Midbrain (tissue), 1 donor: ENCODE results near the gene GJC2.

Source experiments
- DNase-seq: peaks from one replicate; lab custom pipeline; 2025; lab: John Stamatoyannopoulos, UW

The GJC2 gene

DNA sequence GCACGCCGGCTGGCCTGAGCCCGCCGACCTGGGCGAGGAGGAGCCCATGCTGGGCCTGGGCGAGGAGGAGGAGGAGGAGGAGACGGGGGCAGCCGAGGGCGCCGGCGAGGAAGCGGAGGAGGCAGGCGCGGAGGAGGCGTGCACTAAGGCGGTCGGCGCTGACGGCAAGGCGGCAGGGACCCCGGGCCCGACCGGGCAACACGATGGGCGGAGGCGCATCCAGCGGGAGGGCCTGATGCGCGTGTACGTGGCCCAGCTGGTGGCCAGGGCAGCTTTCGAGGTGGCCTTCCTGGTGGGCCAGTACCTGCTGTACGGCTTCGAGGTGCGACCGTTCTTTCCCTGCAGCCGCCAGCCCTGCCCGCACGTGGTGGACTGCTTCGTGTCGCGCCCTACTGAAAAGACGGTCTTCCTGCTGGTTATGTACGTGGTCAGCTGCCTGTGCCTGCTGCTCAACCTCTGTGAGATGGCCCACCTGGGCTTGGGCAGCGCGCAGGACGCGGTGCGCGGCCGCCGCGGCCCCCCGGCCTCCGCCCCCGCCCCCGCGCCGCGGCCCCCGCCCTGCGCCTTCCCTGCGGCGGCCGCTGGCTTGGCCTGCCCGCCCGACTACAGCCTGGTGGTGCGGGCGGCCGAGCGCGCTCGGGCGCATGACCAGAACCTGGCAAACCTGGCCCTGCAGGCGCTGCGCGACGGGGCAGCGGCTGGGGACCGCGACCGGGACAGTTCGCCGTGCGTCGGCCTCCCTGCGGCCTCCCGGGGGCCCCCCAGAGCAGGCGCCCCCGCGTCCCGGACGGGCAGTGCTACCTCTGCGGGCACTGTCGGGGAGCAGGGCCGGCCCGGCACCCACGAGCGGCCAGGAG, 8.6 kb downstream of the GJC2 start:
- no peak for DNase-seq

DNA sequence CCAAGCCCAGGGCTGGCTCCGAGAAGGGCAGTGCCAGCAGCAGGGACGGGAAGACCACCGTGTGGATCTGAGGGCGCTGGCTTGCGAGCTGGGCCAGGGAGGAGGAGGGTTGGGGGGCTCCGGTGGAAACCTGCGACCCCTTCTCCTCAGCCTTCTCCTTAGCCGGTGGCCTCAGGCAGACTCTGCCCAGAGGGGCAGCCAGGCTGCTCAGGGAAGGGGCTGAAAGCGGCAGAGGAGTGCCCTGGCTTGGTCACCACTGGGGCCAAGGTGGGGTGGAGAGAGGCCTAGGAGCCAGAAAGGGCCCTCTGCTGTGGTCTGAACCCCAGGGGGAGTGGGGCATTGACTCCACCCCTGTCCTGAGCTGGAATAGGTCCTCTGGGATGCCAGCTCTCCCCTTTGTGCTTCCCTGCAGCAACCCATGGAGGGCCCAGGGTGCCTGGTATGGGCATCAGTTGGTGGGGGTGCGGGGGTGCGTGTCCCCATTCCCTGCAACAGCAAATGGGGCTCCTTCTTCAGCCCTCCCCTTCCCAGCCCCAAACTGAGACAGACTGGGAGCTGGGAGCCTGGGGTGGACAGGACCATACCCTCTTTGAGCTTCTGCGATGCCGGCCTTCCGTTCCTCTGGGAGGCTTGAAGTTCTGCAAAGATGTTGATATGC, 9.4 kb downstream of the GJC2 start:
- no peak for DNase-seq

DNA sequence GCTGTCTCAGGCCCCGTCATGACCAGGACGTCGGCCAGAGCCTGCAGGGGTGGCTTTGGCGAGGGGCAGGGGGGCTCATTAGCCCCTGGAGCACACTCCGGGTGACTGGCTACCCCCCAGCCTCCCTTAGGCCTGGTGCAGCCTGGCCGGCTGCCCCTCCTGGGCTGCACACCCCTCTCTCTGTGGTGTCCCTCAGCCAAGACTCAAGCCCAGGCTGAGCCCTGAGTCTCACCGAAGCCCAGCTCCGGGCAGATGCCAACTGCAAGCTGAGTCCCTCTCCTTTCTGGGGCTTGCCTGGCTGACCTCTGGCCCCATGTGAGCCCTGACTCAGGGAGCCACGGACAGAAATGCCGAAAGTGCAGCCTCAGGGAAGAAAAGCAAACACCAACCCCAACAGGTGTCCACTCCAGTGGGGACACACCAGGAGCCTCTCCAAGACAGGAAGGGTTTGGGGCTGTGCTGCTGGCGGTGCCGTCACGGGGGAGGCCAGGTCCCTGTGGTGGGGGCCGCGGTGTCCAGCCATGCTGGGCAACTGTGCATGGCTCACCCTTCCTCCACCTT, 10.6 kb downstream of the GJC2 start:
- no peak for DNase-seq

DNA sequence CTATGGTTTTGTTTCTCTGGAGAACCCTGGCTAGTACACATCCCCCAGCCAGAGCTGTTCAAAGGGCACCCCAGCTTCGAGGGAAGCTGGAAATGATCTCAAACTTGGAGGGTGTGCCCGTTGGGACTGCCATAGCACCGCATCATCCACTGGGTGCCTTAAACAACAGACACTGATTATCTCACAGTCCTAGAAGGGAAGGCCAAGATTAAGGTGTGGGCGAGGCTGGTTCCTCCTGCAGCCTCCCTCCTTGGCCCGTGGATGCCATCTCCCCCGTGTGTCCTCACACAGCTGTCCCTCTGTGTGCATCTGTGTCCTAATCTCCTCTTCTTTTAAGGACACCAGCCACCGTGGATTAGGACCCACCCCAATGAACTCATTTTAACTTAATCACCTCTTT, 11.6 kb downstream of the GJC2 start:
- DNase-seq = no peak

DNA sequence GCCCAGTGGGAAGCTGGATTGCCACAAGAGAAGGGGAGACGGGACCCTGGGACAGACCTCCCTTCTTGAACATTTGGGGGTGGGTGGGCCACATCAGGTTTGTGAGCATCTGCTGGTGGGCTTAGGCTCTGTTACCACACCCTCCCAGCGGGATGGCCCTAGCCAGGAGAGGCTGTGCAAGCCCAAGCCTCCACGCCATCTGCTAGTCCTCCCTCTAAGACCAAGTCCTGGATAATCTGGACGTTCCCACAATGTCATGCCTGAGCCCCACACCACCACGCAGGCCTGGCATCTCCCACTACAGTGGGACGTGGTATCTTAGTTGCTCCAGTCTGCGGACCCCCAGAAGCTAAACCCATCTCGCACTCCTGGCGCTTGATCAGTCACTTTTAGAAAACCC, 12.1 kb downstream of the GJC2 start:
- no peak for DNase-seq

DNA sequence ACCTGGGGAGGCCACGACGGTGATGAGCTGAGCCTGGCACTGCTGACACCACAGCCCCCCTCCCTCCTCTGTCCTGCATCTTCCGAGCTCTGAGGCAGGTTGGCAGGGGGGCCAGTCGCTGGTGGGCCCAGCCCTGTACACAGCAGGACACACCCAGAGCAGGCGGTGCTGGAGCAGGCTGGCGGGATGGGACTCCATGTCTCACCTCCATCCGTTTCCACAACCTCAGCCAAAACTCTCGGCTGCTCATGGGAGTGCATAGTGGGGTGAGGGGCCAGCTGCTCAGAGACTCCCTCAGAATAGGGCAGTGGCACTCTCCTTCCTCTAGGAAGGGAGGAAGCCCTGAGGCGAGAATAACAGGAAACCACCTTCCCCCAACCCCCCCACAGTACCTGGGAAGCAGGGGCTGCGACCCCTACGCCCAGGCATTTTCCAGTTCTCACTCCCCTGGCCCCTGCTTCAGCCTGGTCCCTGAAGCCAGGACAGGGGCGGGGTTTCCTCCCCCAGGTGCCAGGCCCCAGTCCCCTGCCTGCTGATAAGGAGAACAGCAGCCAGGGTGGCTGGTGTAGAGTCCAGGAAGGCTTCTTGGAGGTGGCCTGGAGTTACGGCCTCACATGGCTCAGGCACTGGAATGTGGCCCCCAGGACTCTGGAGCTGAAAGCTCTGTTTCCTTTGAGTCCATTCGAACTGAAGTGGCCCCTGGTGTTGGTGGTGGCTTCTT, 12.7 kb downstream of the GJC2 start:
- no peak for DNase-seq

DNA sequence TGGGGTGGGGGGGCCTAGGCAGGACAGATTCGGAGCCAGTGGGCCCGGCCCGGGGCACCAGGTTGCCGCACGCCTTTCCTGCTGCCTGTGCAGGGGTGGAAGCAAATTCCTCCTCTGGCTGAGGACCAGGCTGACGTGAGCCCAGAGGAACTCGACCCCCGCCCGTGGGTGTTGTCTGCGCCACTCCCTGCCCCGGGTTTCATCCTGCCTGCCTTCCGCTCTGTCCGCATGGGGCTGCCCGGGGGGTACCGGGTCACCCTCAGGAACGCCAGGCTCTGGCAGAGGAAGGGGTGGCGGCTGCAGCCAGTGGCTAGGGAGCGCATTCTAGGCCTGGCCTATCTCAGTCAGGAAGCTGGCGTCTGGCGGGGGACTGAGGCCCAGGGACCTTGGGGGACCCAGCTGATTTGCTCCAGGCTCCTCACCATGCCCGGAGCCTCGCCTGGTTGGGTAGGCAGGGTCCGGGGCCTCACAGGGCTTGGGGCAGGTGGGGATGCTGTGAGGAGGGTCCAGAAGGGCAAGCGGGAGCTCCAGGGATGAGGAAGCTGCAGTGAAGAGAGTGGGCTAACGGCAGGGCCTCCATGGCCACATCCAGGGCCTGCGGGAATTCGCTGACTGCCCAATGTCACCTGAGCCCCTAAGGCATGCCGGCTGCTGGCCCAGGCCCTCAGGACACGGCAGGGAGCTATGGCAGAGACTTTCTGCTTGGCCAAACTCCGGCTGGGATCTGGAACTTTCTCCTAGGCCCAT, 13.4 kb downstream of the GJC2 start:
- DNase-seq = no peak

DNA sequence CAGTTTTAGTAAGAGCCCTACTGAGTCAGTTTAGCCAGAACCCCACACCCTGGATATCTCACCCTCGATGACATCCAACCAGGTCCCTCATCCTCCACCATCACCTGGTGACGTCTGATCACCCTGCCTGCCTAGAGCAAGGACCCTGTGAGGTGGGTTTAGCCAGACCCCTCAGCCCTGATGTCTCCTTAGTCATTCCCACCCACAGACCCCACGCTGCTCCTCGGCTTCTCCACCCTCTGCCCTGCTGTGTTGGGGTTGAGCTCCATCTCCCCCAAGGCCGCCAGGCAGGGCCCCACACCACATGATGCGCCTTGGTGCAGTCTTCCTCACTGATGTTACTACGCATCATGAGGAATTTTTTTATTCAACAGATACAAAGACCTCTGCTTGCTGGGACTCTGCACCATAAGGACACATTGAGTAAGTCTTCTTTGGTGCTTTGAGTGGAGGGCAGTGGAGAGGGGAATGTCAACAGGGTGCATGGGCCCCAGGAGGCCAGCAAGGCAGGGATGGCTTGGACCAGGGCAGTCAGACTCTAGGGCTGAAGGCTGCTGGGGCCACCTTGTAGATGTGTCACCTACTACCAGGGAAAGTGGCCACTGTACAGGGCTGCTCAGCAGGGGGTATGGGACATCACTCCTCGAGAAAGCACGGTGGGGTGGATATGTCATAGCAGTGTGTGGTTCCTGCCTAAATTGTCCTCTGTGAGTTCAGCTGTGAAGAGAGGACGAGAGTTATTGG, 14.2 kb downstream of the GJC2 start:
- no peak for DNase-seq

DNA sequence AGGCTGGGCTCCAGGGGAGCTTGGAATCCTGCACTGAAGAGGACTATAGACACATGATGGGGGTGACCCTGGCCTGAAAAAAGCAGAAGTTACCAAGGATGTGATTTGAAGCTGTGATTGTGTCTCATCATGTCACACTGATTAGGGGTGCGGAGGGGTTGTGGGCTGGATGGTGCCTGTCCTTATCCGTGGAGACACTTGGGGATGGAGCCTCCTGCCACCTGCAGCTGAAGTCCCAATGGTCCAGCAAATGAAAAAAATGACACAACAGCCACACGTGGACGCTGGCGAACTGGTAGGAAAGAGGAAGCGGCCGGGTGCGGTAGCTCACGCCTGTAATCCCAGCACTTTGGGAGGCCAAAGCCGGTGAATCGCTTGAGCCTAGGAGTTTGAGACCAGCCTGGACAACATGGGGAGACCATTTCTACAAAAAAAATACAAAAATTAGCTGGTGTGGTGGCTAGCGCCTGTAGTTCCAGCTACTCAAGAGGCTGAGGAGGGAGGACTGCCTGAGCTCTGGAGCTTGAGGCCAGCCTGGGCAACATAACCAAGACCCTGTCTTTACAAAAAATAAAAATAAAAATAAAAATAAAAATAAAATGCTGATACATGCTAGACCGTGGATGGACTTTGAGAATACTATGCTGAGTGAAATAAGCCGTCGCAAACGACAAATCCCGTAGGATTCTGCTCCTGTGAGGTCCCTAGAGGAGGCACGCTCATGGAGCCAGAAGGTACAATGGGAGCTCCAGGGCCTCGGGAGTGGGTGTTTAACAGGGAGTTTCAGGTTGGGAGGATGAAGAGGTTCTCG, 15.0 kb downstream of the GJC2 start:
- no peak for DNase-seq

DNA sequence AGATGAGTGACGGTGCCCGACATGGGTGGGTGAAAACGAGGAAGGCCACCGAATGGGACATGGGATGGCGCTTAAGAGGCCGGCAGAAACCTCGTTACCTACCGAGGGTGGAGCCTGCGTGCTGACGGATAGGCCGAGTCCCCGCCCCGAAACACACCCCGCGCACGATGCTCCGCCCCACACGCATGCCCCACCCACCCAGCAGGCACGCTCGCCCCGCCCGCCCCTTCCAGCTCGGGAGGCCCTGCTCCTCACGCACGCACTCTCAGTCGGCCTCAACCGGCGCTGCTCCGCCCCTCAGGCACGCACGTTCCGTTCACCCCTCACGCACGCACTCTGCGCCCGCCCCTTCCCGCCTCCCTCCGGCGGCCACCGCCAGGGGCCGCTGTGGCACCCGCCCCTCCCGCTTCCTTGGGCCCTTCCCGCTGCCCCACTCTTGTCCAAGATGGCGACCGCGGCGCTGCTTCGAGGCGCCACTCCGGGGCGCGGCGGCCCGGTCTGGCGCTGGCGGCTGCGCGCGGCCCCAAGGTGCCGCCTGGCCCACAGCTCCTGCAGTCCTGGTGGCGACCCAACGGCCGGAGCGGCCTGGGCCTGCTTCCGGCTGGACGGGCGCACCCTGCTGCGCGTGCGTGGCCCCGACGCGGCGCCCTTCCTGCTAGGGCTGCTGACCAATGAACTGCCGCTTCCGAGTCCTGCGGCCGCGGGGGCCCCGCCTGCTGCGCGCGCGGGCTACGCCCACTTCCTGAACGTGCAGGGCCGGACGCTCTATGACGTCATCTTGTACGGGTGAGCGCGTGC, 15.8 kb downstream of the GJC2 start, which contains the start of gene IBA57:
Gene IBA57 (plus strand): TSS at position 433 of the 798 bp plus-strand sequence. CDS start 13 bp downstream, at position 446.
- peak; percentile 99 for DNase-seq

DNA sequence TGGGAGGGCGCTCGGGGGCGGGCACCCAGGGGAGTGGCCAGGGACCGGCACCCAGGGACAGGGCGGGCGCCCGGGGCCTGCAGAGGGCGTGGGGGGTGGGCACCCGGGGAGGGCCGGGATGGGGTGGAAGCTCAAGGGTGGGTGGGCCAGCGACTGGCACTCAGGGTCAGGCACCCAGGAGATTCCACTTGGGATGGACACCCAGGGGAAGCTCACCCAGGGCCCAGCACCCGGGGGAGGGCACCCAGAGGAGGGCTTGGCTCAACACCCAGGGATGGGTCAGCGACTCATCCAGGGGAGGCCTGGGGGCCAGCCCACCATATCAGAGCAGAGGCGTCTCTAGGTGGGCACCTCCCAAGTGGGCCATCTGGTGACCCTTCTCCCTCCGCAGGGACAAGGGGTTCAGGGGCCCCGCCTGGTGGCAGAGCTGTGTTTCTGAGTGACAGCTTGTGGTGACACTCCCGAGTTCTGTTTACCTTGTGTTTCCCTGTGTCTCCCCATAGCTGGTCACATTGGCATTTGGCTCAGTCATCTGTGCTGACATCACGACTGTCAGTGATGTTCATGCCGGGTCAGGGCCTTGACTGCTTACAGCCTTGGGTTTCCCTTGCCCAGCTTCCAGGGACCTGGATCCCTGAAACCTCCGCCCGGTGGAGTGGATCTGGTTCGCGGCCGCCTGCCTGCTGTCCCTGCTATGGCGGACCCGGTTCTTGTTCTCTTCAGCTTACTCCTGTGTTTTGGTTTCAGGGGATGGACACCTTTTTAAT, 16.6 kb downstream of the GJC2 start:
- DNase-seq = peak; percentile 52

DNA sequence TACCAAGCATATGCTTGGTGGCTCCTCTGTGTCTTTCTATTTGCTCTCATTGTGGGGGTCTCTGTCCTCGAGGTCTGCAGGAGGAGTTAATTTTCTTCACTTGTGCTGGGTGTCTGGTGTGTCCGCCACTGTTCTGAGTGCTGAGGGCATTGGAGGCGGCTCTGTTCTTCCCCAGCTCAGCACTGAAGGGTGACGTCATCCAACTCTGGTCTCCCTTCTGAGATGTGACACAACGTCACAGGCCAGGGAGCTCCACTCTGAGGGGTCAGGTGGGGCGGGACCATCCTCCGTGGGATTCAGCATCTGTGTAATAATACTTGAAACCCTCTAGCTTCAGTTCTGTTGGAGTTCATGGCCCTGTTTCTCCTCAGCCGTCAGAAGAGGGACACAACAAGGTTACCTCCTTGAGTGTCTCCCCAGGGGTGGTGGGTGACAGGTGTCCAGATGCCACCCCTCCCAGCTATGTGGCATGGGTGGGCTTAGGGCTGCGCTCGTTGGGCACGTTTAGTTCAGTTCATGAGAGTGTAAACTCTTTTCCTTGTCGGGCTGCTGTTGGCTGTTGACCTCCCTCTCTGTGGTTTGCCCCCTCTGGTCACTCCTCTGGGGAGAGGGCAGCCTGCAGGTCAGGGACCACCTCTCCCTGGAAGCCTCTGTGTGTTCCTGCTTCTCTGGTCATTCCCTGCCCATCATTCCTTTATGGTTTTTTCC, 19.0 kb downstream of the GJC2 start:
- DNase-seq = no peak

DNA sequence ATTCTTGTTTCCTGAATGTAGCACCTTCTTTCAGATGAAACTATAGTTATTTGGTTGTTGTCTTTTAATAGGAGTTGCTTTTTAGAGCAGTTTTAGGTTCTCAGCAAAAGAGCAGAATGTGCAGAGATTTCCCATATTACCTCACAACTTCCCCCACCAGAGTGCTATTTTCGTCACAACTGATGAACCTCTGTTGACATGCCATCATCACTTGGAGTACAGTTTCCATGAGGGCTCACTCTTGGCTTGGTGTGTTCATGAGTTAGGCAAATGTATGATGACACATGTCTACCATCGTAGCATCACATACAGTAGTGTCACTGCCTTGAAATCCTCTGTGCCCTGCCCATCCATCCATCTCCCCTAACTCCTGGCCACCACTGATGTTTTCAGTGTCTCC, 19.6 kb downstream of the GJC2 start:
- no peak for DNase-seq

DNA sequence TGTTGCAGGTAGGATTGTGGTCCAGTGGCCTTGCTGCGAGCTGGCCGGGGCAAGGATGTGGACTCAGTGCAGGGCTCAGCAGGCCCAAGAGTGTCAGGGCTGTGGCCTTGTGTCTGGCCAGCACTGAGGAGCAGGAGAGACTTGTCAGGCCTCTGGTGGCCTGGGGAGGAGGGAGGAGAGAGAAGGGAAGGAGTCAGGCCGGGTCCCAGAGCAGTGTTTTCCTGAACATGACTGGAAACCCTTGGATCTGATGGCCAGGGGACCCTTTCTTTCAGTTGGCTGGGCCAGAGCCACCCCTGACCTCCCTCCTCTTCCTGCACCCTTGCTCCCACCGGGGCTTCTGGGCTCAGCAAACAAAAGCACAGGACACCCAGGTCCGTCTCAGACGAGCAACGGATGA, 20.9 kb downstream of the GJC2 start:
- DNase-seq = no peak

DNA sequence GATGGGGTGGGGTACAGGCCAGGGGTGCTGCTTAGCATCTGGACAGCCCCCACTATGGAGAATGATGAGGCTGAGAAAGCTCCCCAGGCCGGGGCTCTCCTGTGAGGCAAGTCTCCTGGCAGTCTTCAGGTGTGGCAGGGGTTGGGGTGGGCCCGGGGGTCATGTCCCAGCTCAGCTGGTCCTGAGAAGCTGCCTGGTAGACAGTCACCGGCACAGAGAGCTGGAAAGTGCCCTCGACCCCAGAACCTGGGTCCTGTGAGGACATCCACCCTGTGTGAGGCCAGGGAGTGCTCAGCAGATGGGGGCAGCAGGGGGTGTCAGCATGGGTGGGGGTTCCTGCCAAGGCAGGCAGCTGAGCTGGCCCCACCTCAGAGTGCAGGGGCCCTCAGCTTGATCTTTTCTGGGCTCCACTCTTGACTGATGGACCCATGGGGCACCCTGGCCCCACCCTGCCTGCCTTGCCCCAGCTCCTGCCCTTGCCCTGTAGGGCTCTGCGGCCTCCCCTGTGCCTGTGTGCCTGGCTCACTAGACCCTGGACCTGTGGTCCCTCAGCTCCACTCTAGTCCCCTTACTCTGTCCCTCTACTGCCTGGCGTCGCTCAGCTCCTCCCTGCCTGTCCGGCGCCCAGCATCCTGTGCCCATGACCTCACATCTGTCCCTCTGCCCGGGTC, 21.6 kb downstream of the GJC2 start:
- DNase-seq = no peak

DNA sequence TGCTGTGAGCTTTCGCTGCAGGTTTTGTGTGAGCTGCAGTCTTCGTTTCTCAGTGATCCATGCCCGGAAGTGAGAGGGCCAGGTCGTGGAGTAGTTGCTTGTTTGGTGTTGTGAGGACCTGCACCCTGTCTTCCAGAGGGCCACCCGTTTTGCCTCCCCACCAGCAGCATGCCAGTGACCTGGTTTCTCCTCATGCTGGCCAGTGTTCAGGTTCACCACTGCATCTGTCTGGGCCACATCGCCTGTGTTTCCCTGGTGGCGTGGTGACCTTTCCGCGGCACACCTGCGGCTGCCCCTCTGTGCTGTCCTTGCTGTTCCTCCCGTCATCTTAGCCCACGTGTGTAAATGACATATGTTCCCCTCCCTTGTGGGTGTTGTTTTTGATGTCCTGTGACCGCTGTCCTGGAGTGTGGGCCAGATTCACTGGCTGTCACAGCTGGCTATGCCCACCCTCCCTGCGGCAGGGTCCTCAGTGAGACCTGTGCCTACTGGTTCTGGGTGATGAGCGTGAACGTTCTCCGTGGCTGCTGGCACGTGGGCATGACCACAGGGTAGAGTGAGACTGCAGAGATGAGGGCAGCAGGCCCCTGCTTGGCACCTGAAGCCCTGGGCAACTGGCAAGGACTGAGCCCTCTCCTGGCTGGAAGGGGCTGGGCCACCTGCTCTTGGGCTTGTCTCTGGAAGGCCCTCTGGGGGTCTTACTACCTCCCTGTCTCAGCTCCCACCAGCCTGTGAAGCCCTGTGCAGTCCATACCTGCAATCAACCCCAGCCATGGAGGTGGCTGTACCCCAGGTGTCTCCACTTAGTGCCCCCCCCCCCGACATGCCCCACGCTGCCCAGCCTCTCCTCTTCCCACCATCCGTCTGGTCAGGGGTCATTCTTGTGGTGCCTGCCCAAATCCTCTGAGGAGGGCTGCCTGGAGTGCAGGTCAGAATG, 23.1 kb downstream of the GJC2 start:
- DNase-seq = no peak
